B cell (primary cell): ENCODE results near the gene MPZL1. TPM values are rescaled to one million over a fixed set of nuclear protein-coding genes. Genes with fewer than 3 reads are reported as not detected.

ENCODE experiments used
- ATAC-seq: fragments of 200-7000 bp; cut with Tn5 transposase; one replicate; pipeline ENCODE4 v1.10.0; 2021; ENCODE audit warnings: low read depth, mild to moderate bottlenecking, moderate number of reproducible peaks, moderate library complexity
- CTCF ChIA-PET: fragments of 350-600 bp; sonication (Branson Sonifier 250); formaldehyde crosslinking; loops from one replicate; lab custom pipeline; 2021; ENCODE audit warnings: antibody characterized with exemption, inconsistent platforms; lab: Charles Lee
- POLR2A ChIA-PET: fragments of 350-600 bp; sonication (Branson Sonifier 250); formaldehyde crosslinking; loops from one replicate; lab custom pipeline; 2021; ENCODE audit warnings: antibody characterized with exemption; lab: Charles Lee
- DNase-seq: peaks from one replicate; pipeline ENCODE4 v3.0.0; 2013
- H2AFZ ChIP-seq: 2 replicates; pipeline ENCODE4 v1.6.1; 2012; ENCODE audit warnings: mild to moderate bottlenecking, low read depth, low read length; ENCODE audit not compliant: insufficient read depth, poor library complexity, severe bottlenecking
- H3K27ac ChIP-seq, 2 donors: 1 replicate in 1 of 2; 2 replicates in 1 of 2; pipeline ENCODE4 v1.5.1; 2012 to 2013; ENCODE audit warnings: low read length in 2 of 2, mild to moderate bottlenecking in 2 of 2, moderate library complexity in 1 of 2
- H3K27me3 ChIP-seq, 4 experiments: fragments of 200-600 bp in 1 of 4; sonication (generic) in 1 of 4; replicated peaks in 1 of 4; 1 replicate in 2 of 4; 2 replicates in 2 of 4; pipeline versions ENCODE4 v1.6.1 to v1.7.0; 2013 to 2016; ENCODE audit warnings: low read length in 3 of 4, mild to moderate bottlenecking in 2 of 4, mixed read lengths in 1 of 4, moderate library complexity in 1 of 4; ENCODE audit not compliant: insufficient read depth in 4 of 4, control insufficient read depth in 3 of 4; ENCODE audit errors: control extremely low read depth in 1 of 4
- H3K36me3 ChIP-seq, 2 experiments: replicated peaks in 1 of 2; 1 replicate in 1 of 2; 2 replicates in 1 of 2; pipeline versions ENCODE4 v1.6.1 to v1.7.1; 2013; ENCODE audit warnings: low read length in 1 of 2; ENCODE audit not compliant: insufficient read depth in 2 of 2, control insufficient read depth in 1 of 2; ENCODE audit errors: control extremely low read depth in 1 of 2, extremely low read depth in 1 of 2
- H3K4me1 ChIP-seq, 2 donors: fragments of 200-600 bp in 1 of 2; sonication (generic) in 1 of 2; 1 replicate in 1 of 2; 2 replicates in 1 of 2; pipeline versions ENCODE4 v1.5.1 to v1.6.1; 2013 to 2017; ENCODE audit warnings: low read length in 2 of 2; ENCODE audit not compliant: control insufficient read depth in 2 of 2, insufficient read depth in 2 of 2
- H3K4me2 ChIP-seq: replicated peaks from 2 replicates; pipeline ENCODE3; 2012; ENCODE audit warnings: mild to moderate bottlenecking, low read depth, low read length; ENCODE audit not compliant: poor library complexity, severe bottlenecking
- H3K4me3 ChIP-seq, 5 experiments: fragments of 200-600 bp in 1 of 5; sonication (generic) in 1 of 5; 1 replicate in 3 of 5; 2 replicates in 2 of 5; pipeline versions ENCODE4 v1.5.1 to v1.7.0; 2011 to 2016; ENCODE audit warnings: low read length in 4 of 5, mild to moderate bottlenecking in 4 of 5, low read depth in 2 of 5, control low read depth in 1 of 5, moderate library complexity in 1 of 5; ENCODE audit not compliant: insufficient read depth in 1 of 5; ENCODE audit errors: control extremely low read depth in 1 of 5, extremely low read depth in 1 of 5
- H3K79me2 ChIP-seq: fragments of 200-600 bp; sonication (generic); one replicate; pipeline ENCODE4 v1.6.0; 2016; ENCODE audit warnings: low read length; ENCODE audit not compliant: control insufficient read depth, insufficient read depth
- H3K9ac ChIP-seq: fragments of 200-600 bp; sonication (generic); 2 replicates; pipeline ENCODE4 v1.6.1; 2017; ENCODE audit warnings: mild to moderate bottlenecking, low read length, moderate library complexity
- H3K9me3 ChIP-seq, 3 donors: one replicate each; pipeline versions ENCODE4 v1.6.1 to v1.7.1; 2013; ENCODE audit warnings: low read length in 2 of 3; ENCODE audit not compliant: control insufficient read depth in 2 of 3, insufficient read depth in 1 of 3; ENCODE audit errors: control extremely low read depth in 1 of 3
- H4K20me1 ChIP-seq: 2 replicates; pipeline ENCODE4 v1.6.0; 2012; ENCODE audit warnings: mild to moderate bottlenecking, low read length; ENCODE audit not compliant: insufficient read depth, control insufficient read depth, poor library complexity, severe bottlenecking
- H3K27ac Mint-ChIP-seq: one replicate; pipeline ENCODE4 v1.8.0; 2021; ENCODE audit warnings: mixed read lengths
- H3K27me3 Mint-ChIP-seq: one replicate; pipeline ENCODE4 v1.8.0; 2021; ENCODE audit warnings: mixed read lengths
- H3K4me1 Mint-ChIP-seq: one replicate; pipeline ENCODE4 v1.8.0; 2021; ENCODE audit warnings: mixed read lengths
- H3K4me3 Mint-ChIP-seq: one replicate; pipeline ENCODE4 v1.8.0; 2021; ENCODE audit warnings: mixed read lengths
- H3K9me3 Mint-ChIP-seq: one replicate; pipeline ENCODE4 v1.8.0; 2022; ENCODE audit warnings: mixed read lengths; ENCODE audit not compliant: insufficient read depth
- EZH2 ChIP-seq: IDR thresholded peaks from 2 replicates; pipeline ENCODE4 v1.6.1; 2012; ENCODE audit warnings: borderline replicate concordance, low read depth, mild to moderate bottlenecking, moderate library complexity, low read length; ENCODE audit not compliant: insufficient read depth, poor library complexity, severe bottlenecking
- WGBS: methylation state at CpG from one replicate; pipeline ENCODE4 v1.1.5; 2013; ENCODE audit warnings: missing lambda C conversion rate; ENCODE audit not compliant: insufficient coverage; 5-methylcytosine and 5-hydroxymethylcytosine counted together
- intact Hi-C: fragments of 100-400 bp; cut with micrococcal nuclease; formaldehyde crosslinking; loops from one replicate; pipeline ENCODE4 v1.10.0; 2022
- polyA plus RNA-seq: library from polyadenylated mRNA; depleted of rRNA; stranded (reverse); fragments of >200 nt; gene quantifications from 2 replicates; pipeline ENCODE4 v1.2.3, GENCODE V29; 2012
- total RNA-seq, 2 donors: library from RNA; stranded (reverse); fragments of 120-200 nt in 1 of 2; gene quantifications; 1 replicate in 1 of 2; 2 replicates in 1 of 2; pipeline versions ENCODE4 v1.2.3 to v1.2.4, GENCODE V29; 2013 to 2022
- TF ChIP-seq, protein P1 (sequence below): fragments of 200-600 bp; IDR thresholded peaks from one replicate; pipeline ENCODE4 v1.8.0; 2022; ENCODE audit warnings: antibody characterized with exemption, mild to moderate bottlenecking

Gene MPZL1
- total and polyA plus RNA-seq, 2 donors (not counting 1 experiment from before 2014, with no cell fraction given): 15.4 to 27.7 TPM

- H2AFZ ChIP-seq: no peak overlapping the region
- Mint-ChIP-seq H3K9me3 (no peaks in the 10 kb centered on the region), H3K27me3 (no peaks in the 10 kb centered on the region), H3K4me1 (no peaks in the 10 kb centered on the region), H3K27ac (no peak overlapping the region), H3K4me3 (no peak overlapping the region)
- H3K9ac ChIP-seq: no peak overlapping the region
- no peaks in the 10 kb centered on the region for H3K79me2 ChIP-seq
- no peak overlapping the region for H3K27ac ChIP-seq
- intact Hi-C loops: no loop called here
- 46% methylated on average over 3 of the region's 5 CpGs for WGBS
- POLR2A ChIA-PET: interaction anchor here (0.6 kb wide), 1 partner anchor 61 kb away, joined by 4 read pairs; no protein-coding TSS in a partner anchor
- CTCF ChIA-PET: interaction anchor here (1.2 kb wide), 1 partner anchor 13 kb away, joined by 3 read pairs; no protein-coding TSS in a partner anchor
- H4K20me1 ChIP-seq: no peaks in the 10 kb centered on the region
- H3K27me3 ChIP-seq: no peaks in the 10 kb centered on the region
- no peaks in the 10 kb centered on the region for H3K4me1 ChIP-seq
- peaks cover 0 to 13% of the 10 kb centered on the region in 2 experiments for H3K36me3 ChIP-seq
- no peaks in the 10 kb centered on the region for H3K9me3 ChIP-seq
- DNase-seq: no peak
- no peak overlapping the region for H3K4me2 ChIP-seq
- H3K4me3 ChIP-seq: no peak overlapping the region
- ATAC-seq: no peak
- TF ChIP-seq, protein P1, sequence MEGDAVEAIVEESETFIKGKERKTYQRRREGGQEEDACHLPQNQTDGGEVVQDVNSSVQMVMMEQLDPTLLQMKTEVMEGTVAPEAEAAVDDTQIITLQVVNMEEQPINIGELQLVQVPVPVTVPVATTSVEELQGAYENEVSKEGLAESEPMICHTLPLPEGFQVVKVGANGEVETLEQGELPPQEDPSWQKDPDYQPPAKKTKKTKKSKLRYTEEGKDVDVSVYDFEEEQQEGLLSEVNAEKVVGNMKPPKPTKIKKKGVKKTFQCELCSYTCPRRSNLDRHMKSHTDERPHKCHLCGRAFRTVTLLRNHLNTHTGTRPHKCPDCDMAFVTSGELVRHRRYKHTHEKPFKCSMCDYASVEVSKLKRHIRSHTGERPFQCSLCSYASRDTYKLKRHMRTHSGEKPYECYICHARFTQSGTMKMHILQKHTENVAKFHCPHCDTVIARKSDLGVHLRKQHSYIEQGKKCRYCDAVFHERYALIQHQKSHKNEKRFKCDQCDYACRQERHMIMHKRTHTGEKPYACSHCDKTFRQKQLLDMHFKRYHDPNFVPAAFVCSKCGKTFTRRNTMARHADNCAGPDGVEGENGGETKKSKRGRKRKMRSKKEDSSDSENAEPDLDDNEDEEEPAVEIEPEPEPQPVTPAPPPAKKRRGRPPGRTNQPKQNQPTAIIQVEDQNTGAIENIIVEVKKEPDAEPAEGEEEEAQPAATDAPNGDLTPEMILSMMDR: no peak
- no peak for TF ChIP-seq EZH2
Observed at GRCh38 chr1:167791281-167792187, 69.8 kb downstream of the MPZL1 start.

DNA sequence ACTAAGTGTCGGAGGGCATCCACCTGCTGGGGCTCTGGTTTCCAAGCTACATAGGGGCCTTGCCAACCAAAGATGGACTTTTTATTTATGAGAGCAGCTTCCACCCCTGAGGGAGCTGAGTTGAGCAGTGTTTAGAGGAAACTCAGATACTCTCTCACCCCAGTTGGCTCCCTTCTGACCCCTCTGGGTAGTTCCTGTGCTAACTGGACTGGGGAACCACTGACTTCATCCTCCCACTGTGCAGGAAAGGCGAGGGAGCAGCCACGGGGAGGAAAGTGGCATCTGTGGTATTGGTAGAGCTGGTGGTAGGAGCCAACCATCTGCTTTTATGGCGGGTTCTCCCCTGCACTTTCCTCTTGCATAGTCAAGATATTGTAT lies 70.4 kb downstream of the MPZL1 start:
- CTCF ChIA-PET: interaction anchor here (1.2 kb wide), 1 partner anchor 12 kb away, joined by 3 read pairs; no protein-coding TSS in a partner anchor
- TF ChIP-seq, protein P1: no peak
- TF ChIP-seq EZH2: no peak
- no CpG with 5 or more reads among the region's 4 CpGs for WGBS
- ATAC-seq (no peak), DNase-seq (no peak)
- no peak overlapping the region for H3K4me3 Mint-ChIP-seq
- H3K9me3 Mint-ChIP-seq: no peaks in the 10 kb centered on the region
- Histone ChIP-seq H3K4me1 (no peaks in the 10 kb centered on the region), H3K27me3 (no peaks in the 10 kb centered on the region), H3K27ac (no peak overlapping the region), H4K20me1 (no peaks in the 10 kb centered on the region), H3K4me3 (no peak overlapping the region), H3K9me3 (no peaks in the 10 kb centered on the region), H3K79me2 (no peaks in the 10 kb centered on the region), H2AFZ (no peak overlapping the region), H3K4me2 (no peak overlapping the region), H3K36me3 (peaks cover 0 to 13% of the 10 kb centered on the region in 2 experiments), H3K9ac (no peak overlapping the region)
- no peaks in the 10 kb centered on the region for H3K4me1 Mint-ChIP-seq
- no peaks in the 10 kb centered on the region for H3K27me3 Mint-ChIP-seq
- no peak overlapping the region for H3K27ac Mint-ChIP-seq
- intact Hi-C loops: no loop called here
- POLR2A ChIA-PET: no interaction called here
